ENCODE data around the gene TFR2.
A peak's percentile ranks its signal among the peaks of the same experiment; 100 is the strongest.

Gene TFR2

GRCh38 chr7:100654908-100655831, 13.8 kb upstream of the TFR2 start:
- no peak for DNase-seq (ENCODE audit: low read depth)

GRCh38 chr7:100649826-100650565, 8.6 kb upstream of the TFR2 start:
- DNase-seq (ENCODE audit: low read depth): no peak

- no peak for DNase-seq (ENCODE audit: low read depth)
Observed at GRCh38 chr7:100642534-100642907, 1.2 kb upstream of the TFR2 start.

GRCh38 chr7:100641860-100642533, 645 bp upstream of the TFR2 start:
- DNase-seq (ENCODE audit: low read depth): no peak

- no peak for DNase-seq (ENCODE audit: low read depth)
Observed at GRCh38 chr7:100640517-100641440, 573 bp downstream of the TFR2 start.

- DNase-seq (ENCODE audit: low read depth): no peak
Observed at GRCh38 chr7:100639995-100640516, 1.3 kb downstream of the TFR2 start.

GRCh38 chr7:100632951-100633717, 8.2 kb downstream of the TFR2 start:
- no peak for DNase-seq (ENCODE audit: low read depth)

- no peak for DNase-seq (ENCODE audit: low read depth)
Observed at GRCh38 chr7:100630066-100630465, 11.3 kb downstream of the TFR2 start.

GRCh38 chr7:100629117-100629716, 12.1 kb downstream of the TFR2 start:
- peak; percentile 50 for DNase-seq (ENCODE audit: low read depth)

GRCh38 chr7:100627238-100627549, 14.2 kb downstream of the TFR2 start:
- no peak for DNase-seq (ENCODE audit: low read depth)

- DNase-seq (ENCODE audit: low read depth): peak; percentile 86
Observed at GRCh38 chr7:100626530-100627237, 14.7 kb downstream of the TFR2 start.

- DNase-seq (ENCODE audit: low read depth): no peak
Observed at GRCh38 chr7:100626055-100626454, 15.3 kb downstream of the TFR2 start.

GRCh38 chr7:100623951-100624824, 17.2 kb downstream of the TFR2 start:
- no peak for DNase-seq (ENCODE audit: low read depth)

- no peak for DNase-seq (ENCODE audit: low read depth)
Observed at GRCh38 chr7:100621554-100621953, 19.8 kb downstream of the TFR2 start.

- no peak for DNase-seq (ENCODE audit: low read depth)
Observed at GRCh38 chr7:100620804-100621203, 20.5 kb downstream of the TFR2 start.

- DNase-seq (ENCODE audit: low read depth): no peak
Observed at GRCh38 chr7:100620239-100620638, 21.1 kb downstream of the TFR2 start.

GRCh38 chr7:100614308-100614861, 27.0 kb downstream of the TFR2 start:
- DNase-seq (ENCODE audit: low read depth): peak; percentile 38
